ENCODE results near the gene ASB4.

ASB4 gene

GRCh38 chr7:95558864-95559263 is 73.1 kb downstream of the ASB4 start:
- no peak for DNase-seq

GRCh38 chr7:95560674-95561073 is 74.9 kb downstream of the ASB4 start:
- DNase-seq: no peak

GRCh38 chr7:95569720-95570119 is 84.0 kb downstream of the ASB4 start:
- no peak for DNase-seq

DNA sequence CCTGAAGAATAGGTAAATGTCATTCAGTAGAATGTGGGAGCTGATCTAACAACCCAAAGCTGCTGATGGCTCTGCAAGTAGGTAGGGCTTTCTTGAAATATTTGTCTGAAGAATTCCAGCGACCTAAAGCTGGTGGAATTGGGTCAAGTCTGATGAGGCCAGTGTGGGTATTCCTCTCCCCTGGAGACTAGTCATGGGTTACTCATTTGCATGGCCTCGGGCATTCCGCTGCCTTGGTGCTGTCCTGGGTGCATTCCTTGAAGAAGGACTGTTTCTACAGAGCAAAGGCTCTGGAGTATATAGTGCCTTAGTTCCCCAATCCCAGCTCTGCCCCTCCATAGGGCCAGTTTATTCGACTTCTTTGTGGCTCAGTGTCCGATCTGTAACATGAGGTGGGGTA is 91.4 kb downstream of the ASB4 start:
- no peak for DNase-seq

- DNase-seq: no peak
Measured at GRCh38 chr7:95578299-95578855, 92.6 kb downstream of the ASB4 start.

DNA sequence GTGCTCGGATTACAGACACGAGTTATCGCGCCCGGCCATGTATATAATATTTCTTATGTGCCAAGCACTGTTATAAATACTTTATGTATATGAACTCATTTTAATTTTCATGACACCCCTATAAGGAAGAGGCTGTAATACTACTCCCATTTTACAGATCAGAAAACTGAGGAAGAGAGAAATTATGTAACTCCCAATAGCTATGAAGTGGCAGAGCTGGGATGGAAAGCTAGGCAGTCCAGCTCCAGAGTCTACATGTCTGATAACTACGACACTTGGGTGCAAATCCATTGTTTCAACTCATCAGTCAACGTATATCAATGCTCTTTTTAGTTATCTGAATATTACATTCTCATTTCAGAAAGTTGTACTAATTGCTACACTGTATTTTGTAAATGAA is 93.6 kb downstream of the ASB4 start:
- no peak for DNase-seq

GRCh38 chr7:95581467-95581866 is 95.7 kb downstream of the ASB4 start:
- DNase-seq: no peak

GRCh38 chr7:95582578-95583293 is 97.0 kb downstream of the ASB4 start:
- DNase-seq: no peak

DNA sequence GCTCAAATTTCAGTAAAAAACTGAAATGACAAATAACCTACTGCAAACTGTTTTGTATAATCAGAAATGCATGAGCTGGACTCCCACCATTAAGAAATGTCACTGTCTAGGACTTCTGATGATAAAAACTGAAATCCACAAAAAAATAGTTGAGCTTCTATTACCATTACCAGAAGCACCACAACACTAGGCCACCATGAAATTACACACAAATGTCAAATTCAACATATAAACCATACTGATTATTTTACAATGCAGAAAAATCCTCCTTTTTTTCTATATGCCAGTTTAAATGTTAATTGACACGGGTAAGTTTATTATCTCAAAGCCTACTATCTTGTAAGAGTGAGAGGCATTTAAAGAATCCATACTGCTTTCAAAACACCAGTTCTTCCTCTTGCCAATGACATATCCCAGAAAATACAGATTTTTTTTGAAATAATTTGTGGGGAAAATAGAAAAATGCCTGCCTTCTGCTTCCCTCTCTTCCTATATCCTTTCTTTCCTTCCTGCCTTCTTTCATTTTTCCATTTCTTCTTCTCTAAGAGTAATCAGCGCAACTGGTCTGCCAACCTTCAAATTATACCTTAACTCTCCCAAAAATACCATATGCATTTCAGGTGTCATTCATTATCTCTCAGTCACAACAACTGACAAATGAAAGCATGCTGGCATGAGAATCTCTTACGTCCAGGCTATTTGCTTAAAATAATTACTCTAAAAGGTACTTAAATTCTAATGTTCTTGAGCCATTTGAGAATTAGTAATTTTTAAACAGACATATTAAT is 98.3 kb downstream of the ASB4 start:
- DNase-seq: no peak

DNA sequence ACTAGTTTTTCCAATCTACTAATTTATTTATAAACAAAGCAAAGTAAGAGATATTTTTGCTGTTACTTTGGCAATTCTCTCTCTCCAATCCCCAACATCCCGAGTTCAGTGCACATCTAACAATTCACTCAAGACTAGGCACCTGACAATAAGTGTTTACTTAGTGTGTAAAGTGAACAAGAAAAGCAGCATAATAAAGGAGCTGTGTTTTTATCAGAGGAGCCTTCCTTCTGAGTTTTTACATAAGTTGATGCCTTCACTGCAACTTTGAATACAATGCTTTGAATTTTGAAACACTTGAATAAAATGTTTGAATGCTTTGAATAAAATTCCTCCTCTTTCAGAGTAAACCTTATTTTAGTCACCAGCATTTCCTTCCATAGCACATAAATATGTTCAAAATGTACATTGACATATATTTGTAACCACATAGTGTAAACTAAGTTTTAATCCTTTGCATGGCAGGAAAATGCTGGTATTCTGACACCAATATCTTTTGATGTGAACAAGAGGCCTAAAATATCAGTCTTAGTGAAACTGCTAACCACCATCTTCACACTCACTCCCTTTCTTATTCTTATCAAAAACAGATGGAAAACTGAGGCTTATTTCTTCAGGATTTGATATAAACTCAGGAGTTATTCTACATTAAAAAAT is 99.2 kb downstream of the ASB4 start:
- no peak for DNase-seq

GRCh38 chr7:95585426-95585789 is 99.7 kb downstream of the ASB4 start:
- DNase-seq: no peak

- DNase-seq: no peak
Measured at GRCh38 chr7:95586951-95587301, 101.2 kb downstream of the ASB4 start.

DNA sequence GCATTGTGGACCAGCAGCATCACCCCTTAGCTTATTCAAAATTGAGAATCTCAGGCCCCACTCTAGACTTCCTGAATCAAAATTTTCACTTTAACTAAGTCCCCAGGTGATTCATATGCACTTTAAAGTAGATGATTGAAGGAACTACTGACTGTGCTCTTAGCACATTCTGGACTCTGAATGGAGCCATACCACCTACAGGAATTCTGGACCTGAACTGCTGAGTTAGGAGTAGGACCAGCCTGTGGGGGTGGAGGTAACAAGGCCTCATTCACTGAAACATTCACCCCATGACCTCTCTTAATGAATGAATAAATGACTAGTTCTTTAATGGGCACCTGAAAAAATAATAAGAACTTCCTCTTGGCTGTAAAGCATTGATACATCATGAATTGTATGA is 103.3 kb downstream of the ASB4 start:
- no peak for DNase-seq

DNA sequence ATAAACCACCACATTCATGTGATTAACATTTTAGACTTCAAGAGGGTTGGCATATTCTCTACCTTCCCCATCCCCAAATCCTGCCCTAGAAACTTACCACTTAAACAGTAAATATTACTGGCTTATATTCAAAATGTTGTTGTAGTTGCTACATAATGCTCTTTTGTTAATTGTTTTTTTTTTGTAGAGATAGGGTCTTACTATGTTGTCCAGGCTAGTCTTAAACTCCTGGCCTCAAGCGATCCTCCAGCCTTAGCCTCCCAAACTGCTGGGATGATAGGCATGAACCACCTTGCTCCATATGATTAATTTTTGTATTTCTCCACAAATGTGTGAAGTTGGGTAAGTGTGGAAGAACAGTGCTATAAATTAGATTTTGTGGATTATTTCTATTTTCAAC is 104.0 kb downstream of the ASB4 start:
- no peak for DNase-seq
